CD14-positive monocyte (primary cell): ENCODE data around the gene LDLRAD4. TPM values are rescaled to one million over a fixed set of nuclear protein-coding genes. Genes with fewer than 3 reads are reported as not detected.

Source experiments
- DNase-seq, 3 donors: peaks; one replicate each; pipeline ENCODE4 v3.0.0-alpha.2; 2011 to 2022
- H2AFZ ChIP-seq: 2 replicates; pipeline ENCODE4 v1.6.0; 2012; ENCODE audit warnings: mild to moderate bottlenecking, low read depth, low read length, inconsistent platforms; ENCODE audit not compliant: insufficient read depth, poor library complexity, severe bottlenecking
- H3K27ac ChIP-seq, 2 donors: 1 replicate in 1 of 2; 2 replicates in 1 of 2; pipeline ENCODE4 v1.5.1; 2012 to 2013; ENCODE audit warnings: low read length in 2 of 2, control low read depth in 1 of 2, inconsistent platforms in 1 of 2, low read depth in 1 of 2, mild to moderate bottlenecking in 1 of 2
- H3K27me3 ChIP-seq, 2 donors: one replicate each; pipeline versions ENCODE4 v1.6.0 to v1.6.1; 2011 to 2013; ENCODE audit warnings: low read length in 2 of 2; ENCODE audit not compliant: control insufficient read depth in 2 of 2, insufficient read depth in 2 of 2
- H3K36me3 ChIP-seq, 2 donors: replicated peaks in 1 of 2; 1 replicate in 1 of 2; 2 replicates in 1 of 2; pipeline versions ENCODE4 v1.5.1 to v1.6.1; 2012 to 2013; ENCODE audit warnings: low read length in 2 of 2, control low read depth in 1 of 2, inconsistent platforms in 1 of 2, mild to moderate bottlenecking in 1 of 2; ENCODE audit not compliant: insufficient read depth in 2 of 2, control insufficient read depth in 1 of 2
- H3K4me1 ChIP-seq, 2 donors: 1 replicate in 1 of 2; 2 replicates in 1 of 2; pipeline versions ENCODE4 v1.5.1 to v1.6.1; 2012 to 2013; ENCODE audit warnings: low read length in 2 of 2, control low read depth in 1 of 2, inconsistent platforms in 1 of 2, mild to moderate bottlenecking in 1 of 2, moderate library complexity in 1 of 2; ENCODE audit not compliant: insufficient read depth in 2 of 2, control insufficient read depth in 1 of 2
- H3K4me2 ChIP-seq: replicated peaks from 2 replicates; pipeline ENCODE3; 2012; ENCODE audit warnings: low read length, moderate library complexity, mild to moderate bottlenecking; ENCODE audit not compliant: poor library complexity, severe bottlenecking; ENCODE audit errors: extremely low read depth
- H3K4me3 ChIP-seq, 3 experiments: fragments of 200-600 bp in 1 of 3; sonication (generic) in 1 of 3; replicated peaks in 1 of 3; 1 replicate in 2 of 3; 2 replicates in 1 of 3; pipeline ENCODE4 v1.5.1; 2011 to 2013; ENCODE audit warnings: low read length in 3 of 3, mild to moderate bottlenecking in 3 of 3, control low read depth in 2 of 3, low read depth in 2 of 3, inconsistent platforms in 1 of 3, moderate library complexity in 1 of 3
- H3K79me2 ChIP-seq: 2 replicates; pipeline ENCODE4 v1.6.0; 2012; ENCODE audit warnings: mild to moderate bottlenecking, control low read depth, inconsistent platforms, low read length, moderate library complexity; ENCODE audit not compliant: insufficient read depth
- H3K9ac ChIP-seq: 2 replicates; pipeline ENCODE4 v1.6.0; 2017; ENCODE audit warnings: low read length, mild to moderate bottlenecking; ENCODE audit not compliant: insufficient read depth, poor library complexity, severe bottlenecking
- H3K9me3 ChIP-seq, 2 donors: replicated peaks in 1 of 2; 1 replicate in 1 of 2; 2 replicates in 1 of 2; pipeline versions ENCODE4 v1.5.1 to v1.6.1; 2012 to 2013; ENCODE audit warnings: low read length in 2 of 2, control low read depth in 1 of 2; ENCODE audit not compliant: control insufficient read depth in 1 of 2, insufficient read depth in 1 of 2
- H4K20me1 ChIP-seq: 2 replicates; pipeline ENCODE4 v1.6.0; 2012; ENCODE audit warnings: mild to moderate bottlenecking, low read length, control low read depth, moderate library complexity; ENCODE audit not compliant: insufficient read depth
- H3K27ac Mint-ChIP-seq, 7 donors: one replicate each; pipeline ENCODE4 v1.8.0; 2020; ENCODE audit warnings: mild to moderate bottlenecking in 7 of 7, mixed read lengths in 7 of 7, moderate library complexity in 6 of 7, inconsistent platforms in 2 of 7
- H3K27me3 Mint-ChIP-seq, 3 donors: one replicate each; pipeline ENCODE4 v1.8.0; 2021 to 2022; ENCODE audit warnings: low read depth in 3 of 3, mild to moderate bottlenecking in 3 of 3, mixed read lengths in 3 of 3, moderate library complexity in 3 of 3, inconsistent platforms in 1 of 3
- H3K36me3 Mint-ChIP-seq, 2 donors: one replicate each; pipeline ENCODE4 v1.8.0; 2020; ENCODE audit warnings: mixed read lengths in 2 of 2, inconsistent platforms in 1 of 2, mild to moderate bottlenecking in 1 of 2
- H3K4me1 Mint-ChIP-seq: one replicate; pipeline ENCODE4 v1.8.0; 2020; ENCODE audit warnings: mild to moderate bottlenecking, mixed read lengths
- H3K4me3 Mint-ChIP-seq, 2 donors: one replicate each; pipeline ENCODE4 v1.8.0; 2020; ENCODE audit warnings: mild to moderate bottlenecking in 2 of 2, mixed read lengths in 2 of 2, moderate library complexity in 1 of 2
- H3K9me3 Mint-ChIP-seq, 7 donors: one replicate each; pipeline ENCODE4 v1.8.0; 2020 to 2022; ENCODE audit warnings: mixed read lengths in 7 of 7, mild to moderate bottlenecking in 6 of 7, moderate library complexity in 6 of 7, inconsistent platforms in 2 of 7
- CTCF ChIP-seq: fragments of 200-600 bp; IDR thresholded peaks from one replicate; pipeline ENCODE4 v1.8.0; 2022; ENCODE audit warnings: antibody characterized with exemption, mild to moderate bottlenecking
- whole genome bisulfite sequencing: methylation state at CpG from one replicate; pipeline ENCODE4 v1.1.5; 2013; ENCODE audit warnings: missing lambda C conversion rate; ENCODE audit not compliant: insufficient coverage; 5-methylcytosine and 5-hydroxymethylcytosine counted together
- intact Hi-C, 2 donors: fragments of 100-400 bp; cut with micrococcal nuclease; formaldehyde crosslinking; loops; one replicate each; pipeline versions ENCODE4 v1.15.0 to v1.15.1; 2023
- polyA plus RNA-seq, 3 donors: library from polyadenylated mRNA; depleted of rRNA in 1 of 3; unstranded in 2 of 3; stranded (reverse) in 1 of 3; fragments of 300-500 nt in 2 of 3; fragments of >200 nt in 1 of 3; fragmentation: Illumina TruSeq in 2 of 3; gene quantifications; 1 replicate in 2 of 3; 2 replicates in 1 of 3; pipeline ENCODE4 v1.2.3, GENCODE V29; 2012 to 2021

The LDLRAD4 gene
- polyA plus RNA-seq, 3 donors: 13.5 to 15.4 (median 13.8) TPM

GRCh38 chr18:13291745-13292447 is 73.3 kb downstream of the LDLRAD4 start:
- Histone ChIP-seq H3K4me1 (no peaks in the 10 kb centered on the region), H4K20me1 (no peaks in the 10 kb centered on the region), H3K9ac (no peak overlapping the region), H3K4me3 (no peak overlapping the region), H3K9me3 (no peaks in the 10 kb centered on the region), H3K36me3 (no peaks in the 10 kb centered on the region), H3K79me2 (no peaks in the 10 kb centered on the region), H3K4me2 (no peak overlapping the region), H3K27me3 (no peaks in the 10 kb centered on the region), H2AFZ (no peak overlapping the region), H3K27ac (no peak overlapping the region)
- Mint-ChIP-seq H3K27ac (no peak overlapping the region), H3K4me3 (no peak overlapping the region), H3K36me3 (no peaks in the 10 kb centered on the region), H3K4me1 (no peaks in the 10 kb centered on the region), H3K27me3 (no peaks in the 10 kb centered on the region), H3K9me3 (no peaks in the 10 kb centered on the region)
- intact Hi-C loops: no loop called here
- WGBS: 94% methylated on average over 3 of the region's 7 CpGs
- no peak for TF ChIP-seq CTCF
- DNase-seq: no peak

DNA sequence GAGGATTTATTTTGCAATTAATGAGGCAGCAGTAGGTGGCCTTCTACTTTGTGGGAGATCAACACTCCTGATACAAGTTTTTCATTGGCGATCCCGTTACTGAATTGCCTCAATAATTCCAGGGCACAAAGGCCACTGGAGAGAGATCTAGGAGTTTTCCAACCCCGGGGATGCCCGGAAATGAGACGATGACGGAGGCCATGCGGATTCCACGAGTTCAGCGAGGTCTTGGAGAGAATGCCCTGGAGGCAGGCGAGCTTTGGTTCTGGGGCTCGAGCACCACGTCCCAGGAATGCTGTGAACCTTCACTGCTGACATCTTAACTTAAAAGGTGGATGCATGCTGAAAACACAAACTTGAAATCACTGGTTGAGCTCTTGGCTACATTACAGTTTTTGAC is 74.2 kb downstream of the LDLRAD4 start:
- Histone ChIP-seq H3K4me2 (no peak overlapping the region), H3K4me1 (no peaks in the 10 kb centered on the region), H4K20me1 (no peaks in the 10 kb centered on the region), H3K27me3 (no peaks in the 10 kb centered on the region), H2AFZ (no peak overlapping the region), H3K27ac (no peak overlapping the region), H3K36me3 (no peaks in the 10 kb centered on the region), H3K9me3 (no peaks in the 10 kb centered on the region), H3K9ac (no peak overlapping the region), H3K4me3 (no peak overlapping the region), H3K79me2 (no peaks in the 10 kb centered on the region)
- H3K27me3 Mint-ChIP-seq: no peaks in the 10 kb centered on the region
- TF ChIP-seq CTCF: no peak
- H3K36me3 Mint-ChIP-seq: no peaks in the 10 kb centered on the region
- intact Hi-C loops: no loop called here
- DNase-seq: no peak
- no peaks in the 10 kb centered on the region for H3K4me1 Mint-ChIP-seq
- H3K4me3 Mint-ChIP-seq: no peak overlapping the region
- no peaks in the 10 kb centered on the region for H3K9me3 Mint-ChIP-seq
- WGBS: 100% methylated on average over 12 of the region's 12 CpGs
- H3K27ac Mint-ChIP-seq: no peak overlapping the region
